ENCODE measurements around the gene LAMA2.

Gene LAMA2

DNA sequence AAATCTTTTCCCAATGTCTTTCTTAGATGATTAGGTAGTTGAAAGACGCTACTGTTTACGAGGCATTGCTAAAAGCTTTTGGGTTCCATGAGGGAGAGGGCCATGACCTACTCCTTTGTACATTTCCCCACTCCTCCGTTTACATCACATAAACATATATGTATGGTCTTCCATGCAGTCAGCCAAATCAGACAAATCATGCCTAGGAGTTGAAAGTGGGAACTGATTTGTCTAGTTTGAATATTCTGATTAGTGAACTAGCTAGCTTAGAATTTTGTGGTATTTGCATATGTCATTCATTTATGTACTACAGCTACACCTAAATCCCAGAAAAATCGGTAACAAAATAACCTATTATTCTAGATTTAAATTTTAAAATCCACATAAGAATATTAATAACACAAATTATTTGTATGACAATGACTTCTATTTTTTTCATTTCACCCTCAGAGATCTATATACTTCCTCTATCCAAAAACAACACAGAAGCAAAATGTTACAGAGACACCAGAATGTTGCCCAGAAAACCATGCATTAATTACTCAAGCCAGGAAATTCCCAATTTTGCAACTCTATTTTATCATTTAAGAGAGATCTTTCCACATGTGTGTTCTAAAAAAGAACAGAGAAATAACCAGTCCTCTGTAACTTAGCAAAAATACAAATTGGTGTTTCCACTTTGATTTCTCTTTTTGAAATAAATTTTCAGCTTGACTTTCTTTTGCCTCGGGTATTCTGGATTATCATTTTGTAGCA, 231.9 kb downstream of the LAMA2 start:
- no peak for DNase-seq (ENCODE audit: extremely low read depth, low read depth)
- no peak overlapping the region for H3K4me3 ChIP-seq (replicated peaks; ENCODE audit: low read depth, low read length)
- TF ChIP-seq, protein P1, sequence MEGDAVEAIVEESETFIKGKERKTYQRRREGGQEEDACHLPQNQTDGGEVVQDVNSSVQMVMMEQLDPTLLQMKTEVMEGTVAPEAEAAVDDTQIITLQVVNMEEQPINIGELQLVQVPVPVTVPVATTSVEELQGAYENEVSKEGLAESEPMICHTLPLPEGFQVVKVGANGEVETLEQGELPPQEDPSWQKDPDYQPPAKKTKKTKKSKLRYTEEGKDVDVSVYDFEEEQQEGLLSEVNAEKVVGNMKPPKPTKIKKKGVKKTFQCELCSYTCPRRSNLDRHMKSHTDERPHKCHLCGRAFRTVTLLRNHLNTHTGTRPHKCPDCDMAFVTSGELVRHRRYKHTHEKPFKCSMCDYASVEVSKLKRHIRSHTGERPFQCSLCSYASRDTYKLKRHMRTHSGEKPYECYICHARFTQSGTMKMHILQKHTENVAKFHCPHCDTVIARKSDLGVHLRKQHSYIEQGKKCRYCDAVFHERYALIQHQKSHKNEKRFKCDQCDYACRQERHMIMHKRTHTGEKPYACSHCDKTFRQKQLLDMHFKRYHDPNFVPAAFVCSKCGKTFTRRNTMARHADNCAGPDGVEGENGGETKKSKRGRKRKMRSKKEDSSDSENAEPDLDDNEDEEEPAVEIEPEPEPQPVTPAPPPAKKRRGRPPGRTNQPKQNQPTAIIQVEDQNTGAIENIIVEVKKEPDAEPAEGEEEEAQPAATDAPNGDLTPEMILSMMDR (IDR thresholded peaks at IDR 0.05; ENCODE audit: low read depth, low read length, missing control alignments): no peak

- DNase-seq (ENCODE audit: extremely low read depth, low read depth): no peak
- H3K4me3 ChIP-seq (replicated peaks; ENCODE audit: low read depth, low read length): no peak overlapping the region
- TF ChIP-seq, protein P1 (IDR thresholded peaks at IDR 0.05; ENCODE audit: low read depth, low read length, missing control alignments): no peak
Observed at GRCh38 chr6:129115471-129115870, 232.5 kb downstream of the LAMA2 start.

GRCh38 chr6:129117355-129117754, 234.4 kb downstream of the LAMA2 start:
- no peak for DNase-seq (ENCODE audit: extremely low read depth, low read depth)
- TF ChIP-seq, protein P1 (IDR thresholded peaks at IDR 0.05; ENCODE audit: low read depth, low read length, missing control alignments): no peak
- H3K4me3 ChIP-seq (replicated peaks; ENCODE audit: low read depth, low read length): no peak overlapping the region

DNA sequence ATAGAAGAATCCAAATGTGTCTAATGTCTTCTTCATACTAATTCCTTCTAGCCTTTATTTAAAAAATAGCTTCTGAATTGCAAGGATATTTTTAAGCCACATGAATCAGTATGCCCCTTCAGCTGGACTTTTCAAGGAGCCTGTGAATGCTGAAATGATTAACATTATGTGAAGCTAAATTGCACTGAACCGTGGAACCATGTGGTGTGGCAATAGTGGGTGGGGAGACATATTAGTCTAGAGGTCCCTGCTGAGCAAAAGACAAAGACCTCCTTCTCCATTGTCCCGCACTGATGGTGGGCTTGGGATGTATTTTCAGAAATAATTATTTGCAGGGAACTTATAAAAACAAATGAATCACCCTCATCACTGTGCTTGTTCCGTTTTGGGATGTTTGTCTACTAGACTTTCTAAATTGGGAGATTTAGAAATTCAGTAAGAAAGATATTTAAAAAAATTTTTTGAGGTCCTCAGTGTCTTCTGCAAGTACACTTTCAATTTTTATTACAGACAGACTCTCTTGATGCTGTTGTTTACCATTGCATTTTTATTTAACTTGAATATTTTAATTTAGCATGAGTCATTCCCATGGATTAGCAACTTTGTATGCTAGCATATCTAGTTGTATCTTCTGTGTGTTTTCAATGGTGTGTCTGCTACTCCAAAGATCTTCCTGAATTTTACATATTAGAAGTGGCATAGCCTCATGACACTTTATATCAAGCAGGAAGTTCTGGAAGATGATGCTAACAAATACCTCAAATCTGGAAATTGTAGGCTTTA, 238.1 kb downstream of the LAMA2 start:
- TF ChIP-seq, protein P1 (IDR thresholded peaks at IDR 0.05; ENCODE audit: low read depth, low read length, missing control alignments): no peak
- DNase-seq (ENCODE audit: extremely low read depth, low read depth): no peak
- no peak overlapping the region for H3K4me3 ChIP-seq (replicated peaks; ENCODE audit: low read depth, low read length)

DNA sequence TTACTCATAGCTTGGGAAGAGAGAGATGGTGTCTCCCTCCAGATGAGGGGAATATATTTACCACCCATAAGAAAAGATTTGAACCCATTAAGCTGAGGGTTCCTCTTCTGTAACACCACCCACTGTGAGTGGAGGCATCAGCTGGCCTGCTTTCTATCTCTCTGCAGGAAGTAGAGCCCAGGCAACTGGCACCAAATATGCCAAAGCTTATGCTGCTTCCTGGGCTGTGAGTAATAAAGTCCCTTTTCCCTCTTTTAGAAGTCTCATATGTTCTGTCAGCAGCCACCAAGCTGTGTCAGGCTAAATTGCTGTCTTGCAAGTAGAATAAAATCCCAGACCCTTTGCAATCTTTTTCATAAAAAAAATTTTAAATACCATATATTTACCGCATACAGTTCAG, 241.4 kb downstream of the LAMA2 start:
- TF ChIP-seq, protein P1 (IDR thresholded peaks at IDR 0.05; ENCODE audit: low read depth, low read length, missing control alignments): no peak
- H3K4me3 ChIP-seq (replicated peaks; ENCODE audit: low read depth, low read length): no peak overlapping the region
- no peak for DNase-seq (ENCODE audit: extremely low read depth, low read depth)

GRCh38 chr6:129130106-129130505, 247.2 kb downstream of the LAMA2 start:
- H3K4me3 ChIP-seq (replicated peaks; ENCODE audit: low read depth, low read length): no peak overlapping the region
- no peak for DNase-seq (ENCODE audit: extremely low read depth, low read depth)
- TF ChIP-seq, protein P1 (IDR thresholded peaks at IDR 0.05; ENCODE audit: low read depth, low read length, missing control alignments): no peak

All from HFF-Myc (cell line).